Panc1 (cell line): ENCODE results near the gene LYRM4. TPM values are rescaled to one million over a fixed set of nuclear protein-coding genes. Genes with fewer than 3 reads are reported as not detected.

Experiments
- ATAC-seq: fragments of 200-7000 bp; cut with Tn5 transposase; 2 replicates; pipeline ENCODE4 v1.9.1; 2020; ENCODE audit warnings: mild to moderate bottlenecking, moderate library complexity
- BruUV-seq: library from RNA; stranded (reverse); fragments of 400-500 nt; replicated peaks from 2 replicates; lab custom pipeline; 2021; lab: Mats Ljungman, UMichigan
- CTCF ChIA-PET: fragments of 300-600 bp; sonication (Branson Sonifier 250); formaldehyde crosslinking; loops from one replicate; lab custom pipeline; 2022; ENCODE audit warnings: antibody characterized with exemption; lab: Charles Lee
- POLR2A ChIA-PET: fragments of 300-600 bp; sonication (Branson Sonifier 250); formaldehyde crosslinking; loops from one replicate; lab custom pipeline; 2022; ENCODE audit warnings: antibody characterized with exemption; lab: Charles Lee
- DNase-seq: peaks from one replicate; pipeline ENCODE4 v3.0.0-alpha.2; 2010; ENCODE audit warnings: low read depth, low spot score
- H3K27ac ChIP-seq: 2 replicates; pipeline ENCODE4 v1.5.1; 2011; ENCODE audit warnings: mild to moderate bottlenecking, low read length, inconsistent platforms
- H3K27me3 ChIP-seq: fragments of 200-500 bp; sonication (Bioruptor generic); 2 replicates; pipeline ENCODE4 v1.6.0; 2014; ENCODE audit warnings: low read length, inconsistent platforms; ENCODE audit not compliant: control insufficient read depth, insufficient read depth
- H3K36me3 ChIP-seq: fragments of 200-500 bp; sonication (Bioruptor generic); 2 replicates; pipeline ENCODE4 v1.5.1; 2014; ENCODE audit warnings: inconsistent platforms, mild to moderate bottlenecking, low read length, moderate library complexity; ENCODE audit not compliant: control insufficient read depth, insufficient read depth
- H3K4me1 ChIP-seq: 2 replicates; pipeline ENCODE4 v1.5.1; 2011; ENCODE audit warnings: inconsistent platforms, mild to moderate bottlenecking, low read length, moderate library complexity; ENCODE audit not compliant: control insufficient read depth, insufficient read depth
- H3K4me3 ChIP-seq, 2 experiments: 2 replicates each; pipeline ENCODE4 v1.5.1; 2011 to 2012; ENCODE audit warnings: low read depth in 2 of 2, low read length in 2 of 2, mild to moderate bottlenecking in 2 of 2, inconsistent platforms in 1 of 2, moderate library complexity in 1 of 2
- H3K9me3 ChIP-seq: fragments of 200-500 bp; sonication (Bioruptor generic); 2 replicates; pipeline ENCODE4 v1.5.1; 2014; ENCODE audit warnings: low read depth, mild to moderate bottlenecking, inconsistent platforms, low read length, moderate library complexity; ENCODE audit not compliant: control insufficient read depth, insufficient read depth
- POLR2AphosphoS5 ChIP-seq: IDR thresholded peaks from 2 replicates; pipeline ENCODE4 v1.6.1; 2012; ENCODE audit warnings: mild to moderate bottlenecking, low read depth, low read length, moderate library complexity
- SIN3A ChIP-seq: IDR thresholded peaks from 2 replicates; pipeline ENCODE4 v1.6.1; 2012; ENCODE audit warnings: low read depth, mild to moderate bottlenecking, low read length, moderate library complexity, borderline replicate concordance; ENCODE audit not compliant: insufficient read depth
- TCF7L2 ChIP-seq: IDR thresholded peaks from 2 replicates; pipeline ENCODE4 v1.6.1; 2011; ENCODE audit warnings: mild to moderate bottlenecking, low read depth, low read length, inconsistent platforms
- in situ Hi-C: cut with HindIII; loops from 2 replicates; pipeline ENCODE4 v1.10.0; 2016; ENCODE audit warnings: low sequenced_read_pairs, low pct_unique_long_range_greater_than_20kb
- intact Hi-C: fragments of 100-400 bp; cut with micrococcal nuclease; formaldehyde crosslinking; loops from one replicate; pipeline ENCODE4 v1.10.0; 2022; ENCODE audit not compliant: unreplicated experiment
- total RNA-seq: library from RNA; stranded (reverse); gene quantifications from one replicate; pipeline ENCODE4 v1.2.1, GENCODE V29; 2021; ENCODE audit not compliant: unreplicated experiment
- TF ChIP-seq, protein P1 (sequence below): fragments of 450-650 bp; IDR thresholded peaks from 2 replicates; pipeline ENCODE4 v1.5.1; 2017; ENCODE audit warnings: mild to moderate bottlenecking
- TF ChIP-seq, protein P2 (sequence below), 2 experiments: IDR thresholded peaks; 2 replicates each; pipeline ENCODE4 v1.6.1; 2011 to 2012; ENCODE audit warnings: low read depth in 2 of 2, control low read depth in 1 of 2, low read length in 1 of 2, mild to moderate bottlenecking in 1 of 2, moderate library complexity in 1 of 2; ENCODE audit not compliant: insufficient read depth in 1 of 2

Gene LYRM4
- total RNA-seq, 1 experiment from 2014 or later: 27.4 TPM

- BruUV-seq: no TSS peak
- in situ Hi-C loops: no loop called here
- Histone ChIP-seq H3K4me3 (no peak overlapping the region), H3K27ac (no peak overlapping the region), H3K36me3 (no peaks in the 10 kb centered on the region), H3K9me3 (no peaks in the 10 kb centered on the region), H3K4me1 (no peaks in the 10 kb centered on the region), H3K27me3 (no peaks in the 10 kb centered on the region)
- ChIA-PET CTCF (no interaction called here), POLR2A (interaction anchor here (0.6 kb wide), 1 partner anchor 12 kb away, joined by 12 read pairs; no protein-coding TSS in a partner anchor)
- DNase-seq (no peak), ATAC-seq (no peak)
- TF ChIP-seq TCF7L2 (no peak), POLR2AphosphoS5 (no peak), SIN3A (no peak)
- TF ChIP-seq, protein P1, sequence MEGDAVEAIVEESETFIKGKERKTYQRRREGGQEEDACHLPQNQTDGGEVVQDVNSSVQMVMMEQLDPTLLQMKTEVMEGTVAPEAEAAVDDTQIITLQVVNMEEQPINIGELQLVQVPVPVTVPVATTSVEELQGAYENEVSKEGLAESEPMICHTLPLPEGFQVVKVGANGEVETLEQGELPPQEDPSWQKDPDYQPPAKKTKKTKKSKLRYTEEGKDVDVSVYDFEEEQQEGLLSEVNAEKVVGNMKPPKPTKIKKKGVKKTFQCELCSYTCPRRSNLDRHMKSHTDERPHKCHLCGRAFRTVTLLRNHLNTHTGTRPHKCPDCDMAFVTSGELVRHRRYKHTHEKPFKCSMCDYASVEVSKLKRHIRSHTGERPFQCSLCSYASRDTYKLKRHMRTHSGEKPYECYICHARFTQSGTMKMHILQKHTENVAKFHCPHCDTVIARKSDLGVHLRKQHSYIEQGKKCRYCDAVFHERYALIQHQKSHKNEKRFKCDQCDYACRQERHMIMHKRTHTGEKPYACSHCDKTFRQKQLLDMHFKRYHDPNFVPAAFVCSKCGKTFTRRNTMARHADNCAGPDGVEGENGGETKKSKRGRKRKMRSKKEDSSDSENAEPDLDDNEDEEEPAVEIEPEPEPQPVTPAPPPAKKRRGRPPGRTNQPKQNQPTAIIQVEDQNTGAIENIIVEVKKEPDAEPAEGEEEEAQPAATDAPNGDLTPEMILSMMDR: no peak
- TF ChIP-seq, protein P2, sequence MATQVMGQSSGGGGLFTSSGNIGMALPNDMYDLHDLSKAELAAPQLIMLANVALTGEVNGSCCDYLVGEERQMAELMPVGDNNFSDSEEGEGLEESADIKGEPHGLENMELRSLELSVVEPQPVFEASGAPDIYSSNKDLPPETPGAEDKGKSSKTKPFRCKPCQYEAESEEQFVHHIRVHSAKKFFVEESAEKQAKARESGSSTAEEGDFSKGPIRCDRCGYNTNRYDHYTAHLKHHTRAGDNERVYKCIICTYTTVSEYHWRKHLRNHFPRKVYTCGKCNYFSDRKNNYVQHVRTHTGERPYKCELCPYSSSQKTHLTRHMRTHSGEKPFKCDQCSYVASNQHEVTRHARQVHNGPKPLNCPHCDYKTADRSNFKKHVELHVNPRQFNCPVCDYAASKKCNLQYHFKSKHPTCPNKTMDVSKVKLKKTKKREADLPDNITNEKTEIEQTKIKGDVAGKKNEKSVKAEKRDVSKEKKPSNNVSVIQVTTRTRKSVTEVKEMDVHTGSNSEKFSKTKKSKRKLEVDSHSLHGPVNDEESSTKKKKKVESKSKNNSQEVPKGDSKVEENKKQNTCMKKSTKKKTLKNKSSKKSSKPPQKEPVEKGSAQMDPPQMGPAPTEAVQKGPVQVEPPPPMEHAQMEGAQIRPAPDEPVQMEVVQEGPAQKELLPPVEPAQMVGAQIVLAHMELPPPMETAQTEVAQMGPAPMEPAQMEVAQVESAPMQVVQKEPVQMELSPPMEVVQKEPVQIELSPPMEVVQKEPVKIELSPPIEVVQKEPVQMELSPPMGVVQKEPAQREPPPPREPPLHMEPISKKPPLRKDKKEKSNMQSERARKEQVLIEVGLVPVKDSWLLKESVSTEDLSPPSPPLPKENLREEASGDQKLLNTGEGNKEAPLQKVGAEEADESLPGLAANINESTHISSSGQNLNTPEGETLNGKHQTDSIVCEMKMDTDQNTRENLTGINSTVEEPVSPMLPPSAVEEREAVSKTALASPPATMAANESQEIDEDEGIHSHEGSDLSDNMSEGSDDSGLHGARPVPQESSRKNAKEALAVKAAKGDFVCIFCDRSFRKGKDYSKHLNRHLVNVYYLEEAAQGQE (IDR thresholded peaks at IDR 0.05; ENCODE audit: insufficient read depth in 1 of 2, low read depth in 2 of 2, low read length in 1 of 2): no peak
- intact Hi-C loops: no loop called here
These were observed 144.3 kb downstream of the LYRM4 start for GRCh38 chr6:5116243-5116991.

DNA sequence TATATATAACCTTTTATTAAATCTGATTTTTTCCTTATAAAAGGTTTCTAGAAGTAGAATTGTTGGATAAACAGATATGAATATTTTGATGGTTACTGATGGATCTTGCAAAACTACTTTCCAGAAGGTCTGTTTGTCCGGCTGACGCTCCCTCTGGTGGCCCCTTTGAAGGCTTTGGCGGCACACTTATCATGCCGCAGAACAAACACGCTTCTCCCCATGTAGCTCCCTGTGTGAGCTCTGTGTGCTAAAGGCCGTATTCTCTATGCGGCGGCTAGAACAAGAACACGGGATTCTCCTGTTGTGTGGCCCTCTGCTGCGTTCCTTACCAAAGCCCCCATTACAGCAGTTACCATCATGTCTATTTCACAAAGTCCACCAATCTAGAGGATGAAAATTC lies 145.6 kb downstream of the LYRM4 start:
- TF ChIP-seq TCF7L2: no peak
- TF ChIP-seq, protein P1: no peak
- no peak for TF ChIP-seq POLR2AphosphoS5
- no peak for TF ChIP-seq SIN3A
- TF ChIP-seq, protein P2 (IDR thresholded peaks at IDR 0.05; ENCODE audit: insufficient read depth in 1 of 2, low read depth in 2 of 2, low read length in 1 of 2): no peak
- intact Hi-C loops (no loop called here), in situ Hi-C loops (no loop called here)
- H3K9me3 ChIP-seq: no peaks in the 10 kb centered on the region
- DNase-seq (no peak), ATAC-seq (no peak)
- ChIA-PET CTCF (no interaction called here), POLR2A (no interaction called here)
- no peaks in the 10 kb centered on the region for H3K36me3 ChIP-seq
- no peak overlapping the region for H3K4me3 ChIP-seq
- BruUV-seq: no TSS peak
- H3K27ac ChIP-seq: no peak overlapping the region
- no peaks in the 10 kb centered on the region for H3K27me3 ChIP-seq
- H3K4me1 ChIP-seq: no peaks in the 10 kb centered on the region
